GM21367 (cell line): ENCODE measurements around the gene CYLD.

ENCODE experiments used
- ATAC-seq: cut with Tn5 transposase; IDR thresholded peaks from one replicate; pipeline ENCODE4 v1.9.1; 2021; ENCODE audit not compliant: unreplicated experiment

CYLD gene

GRCh38 chr16:50841081-50841886, 99.4 kb downstream of the CYLD start:
- ATAC-seq: no peak

DNA sequence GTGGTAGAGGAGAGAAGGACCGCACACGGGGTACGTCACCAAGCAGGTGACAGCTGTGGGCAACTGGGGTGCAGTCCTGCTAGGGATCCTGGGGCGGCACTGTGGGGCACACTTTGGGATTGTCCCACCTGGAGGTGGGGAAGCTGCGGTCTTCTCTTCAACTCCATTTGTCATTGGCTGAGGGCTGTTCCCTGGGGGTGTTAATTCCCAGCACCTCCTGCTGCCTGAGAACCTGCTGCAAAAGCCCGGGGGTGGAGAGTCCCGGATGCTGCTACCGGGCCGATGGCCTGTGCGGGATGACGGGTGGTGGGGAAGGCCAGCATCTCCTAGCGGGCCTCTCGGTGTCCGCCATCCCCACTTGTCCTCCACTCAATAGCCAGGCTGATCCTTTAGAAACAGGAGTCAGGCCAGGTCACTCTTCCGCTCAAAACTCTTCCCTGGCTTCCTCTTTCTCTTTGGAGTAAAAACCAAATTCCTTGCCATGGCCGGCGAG, 100.2 kb downstream of the CYLD start:
- no peak for ATAC-seq

GRCh38 chr16:50842589-50842988, 100.7 kb downstream of the CYLD start:
- no peak for ATAC-seq

DNA sequence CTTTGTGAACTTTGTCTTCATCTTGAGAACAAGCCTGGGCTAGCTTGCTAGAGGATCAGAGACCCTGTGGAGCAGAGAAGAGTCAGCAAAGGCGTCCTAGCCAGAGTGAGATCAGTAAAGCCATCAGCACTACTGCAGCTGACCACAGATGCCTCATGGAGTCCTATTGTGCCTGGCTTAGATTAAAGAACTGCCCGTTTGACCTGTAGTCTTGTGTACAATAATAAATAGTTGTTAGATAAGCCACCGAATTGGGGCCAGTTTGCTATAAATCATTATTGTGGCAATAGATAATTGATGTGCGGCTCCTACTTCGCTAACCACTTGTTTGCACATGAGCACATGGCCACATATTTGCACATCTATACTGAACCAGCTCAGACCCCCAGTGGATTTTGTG, 103.0 kb downstream of the CYLD start:
- ATAC-seq: no peak

DNA sequence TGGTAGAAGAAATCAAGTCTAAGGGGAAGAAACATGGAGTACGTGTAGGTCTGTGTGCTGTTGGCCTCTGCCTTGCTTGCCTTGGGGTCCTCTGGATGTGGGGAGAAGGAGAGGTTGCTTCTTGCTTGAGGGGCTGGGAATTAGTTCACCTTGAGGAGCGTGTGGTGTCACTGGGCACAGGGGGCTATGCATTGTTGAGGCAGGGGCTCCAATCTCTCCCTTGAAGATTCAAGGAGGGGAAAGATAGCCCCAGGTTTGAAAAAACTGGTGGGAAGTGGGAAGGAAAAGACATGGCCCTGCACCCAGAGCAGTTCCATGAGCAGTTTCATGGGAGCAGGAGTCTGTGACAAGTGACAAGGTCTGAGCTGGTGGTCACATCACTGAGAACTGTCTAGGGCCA, 103.4 kb downstream of the CYLD start:
- no peak for ATAC-seq

DNA sequence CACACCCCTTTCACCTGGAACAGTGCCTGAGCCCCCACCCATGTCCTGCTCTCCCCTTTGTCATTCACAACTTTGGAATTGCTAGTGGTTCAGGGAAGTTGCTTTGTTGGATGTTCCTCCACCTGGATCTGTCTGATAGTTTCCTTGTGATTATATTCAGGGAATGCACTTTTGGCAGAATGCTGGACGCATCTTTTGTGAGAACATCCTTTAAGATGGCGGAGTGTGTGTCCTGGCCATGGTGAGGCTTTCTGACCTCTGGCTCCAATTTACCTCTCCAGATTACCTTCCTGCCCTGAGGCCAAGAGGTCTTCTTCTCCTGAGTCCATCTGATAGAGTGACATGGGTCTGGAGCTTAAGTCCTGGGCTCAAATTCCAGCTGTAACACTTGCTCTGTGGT, 104.6 kb downstream of the CYLD start:
- ATAC-seq: no peak

DNA sequence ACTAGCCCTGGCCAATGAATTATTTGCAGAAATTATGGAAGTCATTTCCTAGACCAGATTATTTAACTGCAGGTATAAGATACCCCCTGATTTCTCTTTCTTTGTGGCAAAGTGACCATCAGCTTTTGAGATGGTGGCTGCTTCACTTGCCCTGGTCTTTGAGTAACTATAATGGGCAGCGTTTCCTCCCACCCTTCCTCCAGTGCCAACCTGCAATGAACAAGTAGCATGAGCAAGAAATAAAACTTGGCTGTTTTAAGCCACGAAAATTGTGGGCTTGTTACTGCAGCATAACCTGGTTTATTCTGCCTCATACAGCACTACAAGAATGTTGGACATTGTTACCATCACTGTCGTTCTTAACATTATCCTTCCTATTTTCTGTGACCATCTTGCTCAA, 105.3 kb downstream of the CYLD start:
- no peak for ATAC-seq

DNA sequence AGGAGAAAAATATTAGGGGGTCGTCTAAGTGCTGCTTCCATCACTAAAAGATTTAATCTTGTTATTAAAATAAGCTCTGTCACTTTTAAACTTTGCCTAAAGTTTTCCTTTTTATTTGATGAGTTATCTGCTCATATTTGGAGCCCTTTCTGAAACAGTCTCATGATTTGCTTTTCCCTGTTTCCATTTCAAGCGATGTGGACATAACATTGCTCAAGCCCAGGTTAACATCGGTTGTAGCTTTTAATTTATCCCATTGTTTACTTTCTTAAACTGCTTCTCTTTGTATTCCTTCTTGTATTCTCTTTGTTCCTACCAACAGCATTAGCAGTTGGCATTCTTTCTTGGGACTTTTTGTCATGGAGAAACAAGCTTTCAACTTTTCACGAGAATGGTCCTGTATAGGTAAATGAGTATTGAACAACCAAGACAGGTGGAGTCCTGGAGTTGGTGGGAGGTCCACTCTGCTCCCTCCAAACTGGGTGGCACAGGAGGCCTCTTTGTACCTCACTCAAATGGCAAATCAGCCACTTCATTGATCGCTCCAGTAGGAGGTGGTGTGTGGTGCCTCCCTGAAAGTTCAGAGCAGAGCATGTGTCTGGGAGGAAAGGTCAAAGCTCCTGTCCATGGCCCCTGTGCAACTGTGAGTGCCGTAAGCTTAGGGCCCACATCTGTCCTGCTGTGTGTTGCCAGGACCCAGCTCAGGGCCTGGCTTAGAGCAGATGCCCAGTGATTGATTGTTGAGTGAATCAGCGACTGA, 107.0 kb downstream of the CYLD start:
- ATAC-seq: no peak
